EL (cell line): ENCODE measurements around the gene TRMT6.

ENCODE experiments used
- DNase-seq: peaks from one replicate; pipeline ENCODE4 v3.0.0-alpha.2; 2016

TRMT6 gene

GRCh38 chr20:5950271-5951031 is at the start of gene TRMT6, which contains the start of gene MCM8:
TRMT6 (minus strand) TSS chr20:5950533; CDS start chr20:5950405, 128 bp downstream.
MCM8 (plus strand) TSS chr20:5950652; CDS start chr20:5952016, 1,364 bp downstream.
- DNase-seq: peak; percentile 97

GRCh38 chr20:5999783-6000182 is 49.5 kb upstream of the TRMT6 start:
- DNase-seq: no peak

- no peak for DNase-seq
These were observed 46.4 kb upstream of the TRMT6 start for GRCh38 chr20:5996765-5997164.

GRCh38 chr20:5991623-5992441 is 41.5 kb upstream of the TRMT6 start:
- peak; percentile 81 for DNase-seq

GRCh38 chr20:5990946-5991345 is 40.6 kb upstream of the TRMT6 start:
- no peak for DNase-seq

DNA sequence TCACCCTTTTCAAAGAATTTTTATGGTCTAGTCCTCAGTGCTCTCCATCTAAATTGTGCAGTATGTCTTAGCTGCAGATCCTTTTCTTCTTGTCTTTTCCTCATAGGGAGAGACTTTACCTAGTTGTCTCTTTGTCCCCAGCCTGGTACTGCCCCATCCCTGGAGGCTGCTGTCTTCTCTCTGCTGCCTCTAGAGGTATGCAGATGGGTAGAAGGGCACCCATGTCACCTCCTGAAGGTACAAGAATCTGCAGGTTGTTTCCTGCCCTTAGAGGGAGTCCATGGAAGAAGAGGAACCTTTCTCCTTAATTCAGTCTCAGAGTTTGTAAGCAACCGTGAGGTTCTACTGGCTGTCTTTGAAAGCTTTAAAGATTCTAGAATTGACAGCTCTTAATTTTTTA is 39.2 kb upstream of the TRMT6 start:
- no peak for DNase-seq

- no peak for DNase-seq
These were observed 37.0 kb upstream of the TRMT6 start for GRCh38 chr20:5987383-5987782.

- no peak for DNase-seq
These were observed 30.6 kb upstream of the TRMT6 start for GRCh38 chr20:5980720-5981538.

GRCh38 chr20:5979801-5980200 is 29.5 kb upstream of the TRMT6 start:
- DNase-seq: no peak

GRCh38 chr20:5977975-5978374 is 27.6 kb upstream of the TRMT6 start:
- DNase-seq: no peak

DNA sequence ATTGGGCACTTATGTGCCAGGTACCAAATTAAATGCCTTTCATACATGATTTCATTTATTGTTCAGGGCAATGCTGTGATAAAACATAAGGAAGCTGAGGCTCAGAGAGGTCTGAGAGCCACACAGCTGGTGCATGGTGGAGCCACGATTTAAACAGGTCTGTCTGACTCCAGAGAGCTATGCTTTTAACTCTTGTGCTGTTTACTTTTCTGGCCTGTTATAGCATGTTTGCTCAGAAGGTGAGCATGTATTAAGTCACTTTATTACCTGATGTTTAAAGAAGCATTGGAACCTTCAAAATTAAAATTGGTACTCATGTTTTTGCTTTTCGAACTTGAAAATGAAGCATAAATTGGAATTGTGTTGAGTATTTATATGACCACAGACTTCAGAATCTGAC is 26.9 kb upstream of the TRMT6 start:
- no peak for DNase-seq

GRCh38 chr20:5975778-5976177 is 25.4 kb upstream of the TRMT6 start:
- no peak for DNase-seq

DNA sequence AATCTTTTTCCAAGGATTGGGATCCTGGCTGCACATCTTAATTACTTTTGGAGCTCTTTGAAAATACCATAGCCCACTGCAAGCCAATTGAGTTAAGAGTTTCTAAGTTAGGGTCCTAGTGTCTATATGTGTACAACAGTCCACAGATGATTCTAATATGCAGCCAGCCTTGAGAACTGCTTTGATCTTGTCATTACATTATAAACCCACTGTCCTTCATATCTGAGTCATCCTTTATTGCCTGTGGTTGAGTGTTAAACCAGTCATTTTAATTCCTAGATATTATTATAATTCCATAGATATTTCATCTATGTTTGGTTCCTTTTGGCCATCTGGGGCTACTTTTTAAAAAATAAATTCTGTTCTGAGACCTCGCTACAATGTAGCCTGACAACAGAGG is 24.2 kb upstream of the TRMT6 start:
- peak; percentile 11 for DNase-seq

GRCh38 chr20:5973971-5974370 is 23.6 kb upstream of the TRMT6 start:
- DNase-seq: no peak

DNA sequence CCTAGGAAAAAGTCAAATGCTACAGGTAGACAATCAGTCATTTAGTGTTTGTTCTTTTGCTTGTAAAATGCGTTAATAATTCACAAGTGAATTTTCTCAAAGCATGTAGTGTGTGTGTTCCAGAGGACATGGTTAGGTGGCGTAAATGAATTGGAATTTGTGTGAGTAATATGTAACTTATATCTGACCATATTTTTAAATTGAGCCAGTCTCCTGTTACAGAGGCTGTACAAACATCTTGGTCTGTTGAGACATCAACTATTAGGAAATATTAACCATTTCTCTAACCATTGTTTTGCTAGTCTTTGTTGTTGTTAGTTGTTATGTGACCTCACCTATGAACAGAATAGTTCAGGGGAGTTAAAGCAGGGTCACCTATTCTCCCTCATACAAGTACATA is 22.8 kb upstream of the TRMT6 start:
- peak; percentile 67 for DNase-seq

GRCh38 chr20:5971203-5971602 is 20.9 kb upstream of the TRMT6 start:
- DNase-seq: no peak

DNA sequence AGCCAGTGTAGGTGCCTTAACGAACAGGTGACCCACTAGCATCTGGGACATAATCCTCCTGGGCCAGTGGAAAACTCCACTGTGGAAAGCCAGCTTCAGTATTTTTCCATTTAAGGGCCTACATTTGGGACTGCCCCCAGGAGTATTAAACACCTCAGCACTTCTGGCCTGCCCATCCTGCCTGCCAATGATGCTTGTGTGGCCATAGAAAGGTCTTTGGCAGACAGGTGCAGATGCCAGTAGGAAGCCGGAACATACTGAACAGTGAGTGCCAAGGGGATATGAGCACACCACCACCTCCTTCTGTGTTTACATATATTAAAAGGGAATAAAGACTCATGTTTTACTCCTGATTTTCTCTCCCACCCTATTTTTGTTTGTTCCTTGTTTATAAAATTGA is 20.0 kb upstream of the TRMT6 start:
- DNase-seq: no peak

DNA sequence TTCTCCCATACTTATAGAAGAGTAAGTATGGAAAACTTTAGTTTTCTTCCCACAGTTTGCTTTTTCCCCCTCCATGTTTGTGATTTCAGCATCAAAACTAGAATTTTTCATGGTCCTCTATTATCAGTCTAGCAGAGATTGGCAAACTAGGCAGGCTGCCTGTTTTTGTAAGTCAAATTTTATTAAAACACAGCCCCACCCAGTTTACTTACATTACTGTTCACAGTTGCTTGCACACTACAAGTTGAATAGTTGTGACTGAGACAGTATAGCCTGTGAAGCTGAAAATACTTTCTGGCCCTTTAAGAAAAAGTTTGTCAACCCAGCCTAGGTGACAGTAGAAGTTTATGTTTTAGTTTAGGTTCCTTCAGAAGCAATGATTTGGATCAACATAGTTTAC is 19.6 kb upstream of the TRMT6 start:
- no peak for DNase-seq

DNA sequence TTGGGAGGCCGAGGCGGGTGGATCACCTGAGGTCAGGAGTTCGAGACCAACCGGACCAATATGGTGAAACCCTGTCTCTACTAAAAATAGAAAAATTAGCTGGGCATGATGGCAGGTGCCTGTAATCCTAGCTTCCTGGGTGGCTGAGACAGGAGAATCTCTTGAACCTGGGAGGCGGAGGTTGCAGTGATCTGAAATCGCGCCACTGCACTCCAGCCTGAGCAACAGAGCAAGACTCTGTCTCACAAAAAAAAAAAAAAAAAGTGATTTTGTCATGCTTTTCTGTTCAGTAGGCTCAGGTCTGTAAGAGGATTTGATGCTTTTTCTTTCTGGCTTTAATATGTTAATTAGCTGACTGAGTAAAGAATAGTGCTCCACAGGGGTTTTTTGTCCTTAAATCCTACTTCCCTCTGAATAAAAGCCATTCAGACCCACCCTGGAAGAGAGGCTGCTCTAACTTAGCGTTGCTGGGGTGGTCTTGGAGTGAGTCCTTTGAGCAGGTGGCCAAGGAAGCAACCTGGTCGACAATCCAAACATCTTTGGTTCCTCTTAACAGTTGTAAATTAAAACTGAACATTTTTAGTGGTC is 19.1 kb upstream of the TRMT6 start:
- no peak for DNase-seq

- DNase-seq: no peak
These were observed 18.1 kb upstream of the TRMT6 start for GRCh38 chr20:5968462-5968861.

- DNase-seq: peak; percentile 36
These were observed 17.1 kb upstream of the TRMT6 start for GRCh38 chr20:5967469-5967868.

GRCh38 chr20:5949943-5950270 is 426 bp downstream of the TRMT6 start:
- peak; percentile 2 for DNase-seq

GRCh38 chr20:5947276-5947675 is 3.1 kb downstream of the TRMT6 start:
- no peak for DNase-seq
